Measurements from ENCODE around the gene CDK5RAP3. TPM values are rescaled to one million over a fixed set of nuclear protein-coding genes. Genes with fewer than 3 reads are reported as not detected.
A peak's percentile ranks its signal among the peaks of the same experiment; 100 is the strongest.

Gene CDK5RAP3
- total RNA-seq, 1 donor from 2014 or later = 301 TPM

DNA sequence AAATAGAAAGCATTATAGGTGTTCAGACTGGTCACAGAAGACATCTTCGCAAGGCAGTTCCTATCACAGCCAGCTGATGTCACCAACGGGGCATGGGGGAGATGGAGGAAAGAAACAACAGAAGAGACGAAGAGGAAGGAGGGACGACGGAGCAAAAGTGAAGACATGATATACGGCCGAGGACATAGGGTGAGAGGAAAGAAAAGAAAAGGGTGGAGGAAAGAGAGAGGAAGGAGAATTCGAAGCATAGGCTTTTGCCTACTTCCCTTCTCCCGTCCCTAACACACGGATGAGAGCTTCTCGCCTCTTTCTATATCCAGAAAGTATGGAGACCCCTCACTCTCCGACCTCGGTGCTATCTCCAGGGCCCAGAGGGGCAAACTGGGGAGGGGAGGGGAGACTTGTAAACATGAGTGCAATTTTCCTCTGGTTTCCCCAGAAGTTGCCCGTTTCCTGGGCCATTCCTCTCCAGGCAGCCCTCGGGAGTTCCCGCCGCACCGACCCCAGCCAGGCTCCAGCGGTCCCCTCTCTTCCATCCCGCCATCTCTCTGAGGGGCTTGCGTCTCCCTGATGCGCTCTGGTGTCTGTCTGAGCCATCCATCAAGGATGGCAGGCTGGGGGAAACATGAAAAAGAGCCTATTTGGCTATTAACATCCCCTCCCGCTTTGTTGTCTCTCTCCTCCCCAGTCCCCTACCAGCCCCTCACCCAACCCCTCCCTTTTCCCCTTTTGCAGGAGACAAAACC lies 40.7 kb downstream of the CDK5RAP3 start:
- no peaks in the 10 kb centered on the region for H3K27me3 Mint-ChIP-seq (ENCODE audit: low read depth)
- H3K4me1 Mint-ChIP-seq = peaks cover 83% of the 10 kb centered on the region
- H3K27ac Mint-ChIP-seq (ENCODE audit: unreplicated experiment) = peak overlapping the region; percentile 97
- TF ChIP-seq CTCF (conservative IDR thresholded peaks at IDR 0.05) = peak; percentile 60
- H3K4me3 Mint-ChIP-seq = peak overlapping the region; percentile 79
- peaks cover 2% of the 10 kb centered on the region for H3K36me3 Mint-ChIP-seq (ENCODE audit: low read depth)
- no peak for DNase-seq (ENCODE audit: low read depth, low spot score)
- H3K9me3 Mint-ChIP-seq = peaks cover 4% of the 10 kb centered on the region

DNA sequence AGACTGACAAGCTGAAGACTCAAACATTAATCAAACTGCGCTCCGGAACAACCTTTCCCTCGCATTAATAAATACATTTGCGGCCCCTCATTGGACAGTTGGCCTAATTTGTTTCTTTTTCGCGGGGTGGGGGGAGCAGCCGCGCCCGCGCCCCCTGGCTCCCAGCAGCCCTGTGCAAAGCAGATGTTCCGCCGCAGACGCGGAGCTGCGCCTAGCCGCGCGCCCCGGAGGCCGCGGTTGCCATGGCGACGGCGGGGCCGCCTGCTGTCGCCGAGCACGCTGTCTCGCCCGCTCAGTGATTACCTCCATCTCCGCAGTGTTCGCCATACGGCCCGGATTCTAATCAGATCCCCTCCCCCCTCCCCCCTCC lies 41.2 kb downstream of the CDK5RAP3 start:
- Mint-ChIP-seq H3K9me3 (peaks cover 4% of the 10 kb centered on the region), H3K4me3 (peak overlapping the region; percentile 79), H3K36me3 (ENCODE audit: low read depth) (peaks cover 2% of the 10 kb centered on the region), H3K4me1 (peaks cover 79% of the 10 kb centered on the region), H3K27ac (ENCODE audit: unreplicated experiment) (peak overlapping the region; percentile 97), H3K27me3 (ENCODE audit: low read depth) (no peaks in the 10 kb centered on the region)
- TF ChIP-seq CTCF (conservative IDR thresholded peaks at IDR 0.05) = no peak
- DNase-seq (ENCODE audit: low read depth, low spot score) = peak; percentile 84

GRCh38 chr17:48012654-48013053 lies 41.7 kb downstream of the CDK5RAP3 start:
- H3K4me3 Mint-ChIP-seq = peak overlapping the region; percentile 79
- peak overlapping the region; percentile 98 for H3K27ac Mint-ChIP-seq (ENCODE audit: unreplicated experiment)
- TF ChIP-seq CTCF (conservative IDR thresholded peaks at IDR 0.05) = no peak
- H3K9me3 Mint-ChIP-seq = peaks cover 4% of the 10 kb centered on the region
- peaks cover 78% of the 10 kb centered on the region for H3K4me1 Mint-ChIP-seq
- no peak for DNase-seq (ENCODE audit: low read depth, low spot score)
- peaks cover 2% of the 10 kb centered on the region for H3K36me3 Mint-ChIP-seq (ENCODE audit: low read depth)
- H3K27me3 Mint-ChIP-seq (ENCODE audit: low read depth) = no peaks in the 10 kb centered on the region

GRCh38 chr17:48013876-48014594 lies 43.1 kb downstream of the CDK5RAP3 start:
- peak overlapping the region; percentile 98 for H3K27ac Mint-ChIP-seq (ENCODE audit: unreplicated experiment)
- H3K4me3 Mint-ChIP-seq = peak overlapping the region; percentile 79
- no peaks in the 10 kb centered on the region for H3K27me3 Mint-ChIP-seq (ENCODE audit: low read depth)
- H3K9me3 Mint-ChIP-seq = no peaks in the 10 kb centered on the region
- H3K36me3 Mint-ChIP-seq (ENCODE audit: low read depth) = no peaks in the 10 kb centered on the region
- peak; percentile 29 for DNase-seq (ENCODE audit: low read depth, low spot score)
- peaks cover 81% of the 10 kb centered on the region for H3K4me1 Mint-ChIP-seq
- TF ChIP-seq CTCF (conservative IDR thresholded peaks at IDR 0.05) = no peak

GRCh38 chr17:48014595-48015111 lies 43.7 kb downstream of the CDK5RAP3 start:
- Mint-ChIP-seq H3K4me1 (peaks cover 81% of the 10 kb centered on the region), H3K27me3 (ENCODE audit: low read depth) (no peaks in the 10 kb centered on the region), H3K4me3 (peak overlapping the region; percentile 79), H3K36me3 (ENCODE audit: low read depth) (no peaks in the 10 kb centered on the region), H3K27ac (ENCODE audit: unreplicated experiment) (peak overlapping the region; percentile 98), H3K9me3 (no peaks in the 10 kb centered on the region)
- peak; percentile 21 for DNase-seq (ENCODE audit: low read depth, low spot score)
- no peak for TF ChIP-seq CTCF (conservative IDR thresholded peaks at IDR 0.05)

All from neural crest cell (in vitro differentiated cells).